Measurements from ENCODE around the gene PTPRK.

Gene PTPRK

DNA sequence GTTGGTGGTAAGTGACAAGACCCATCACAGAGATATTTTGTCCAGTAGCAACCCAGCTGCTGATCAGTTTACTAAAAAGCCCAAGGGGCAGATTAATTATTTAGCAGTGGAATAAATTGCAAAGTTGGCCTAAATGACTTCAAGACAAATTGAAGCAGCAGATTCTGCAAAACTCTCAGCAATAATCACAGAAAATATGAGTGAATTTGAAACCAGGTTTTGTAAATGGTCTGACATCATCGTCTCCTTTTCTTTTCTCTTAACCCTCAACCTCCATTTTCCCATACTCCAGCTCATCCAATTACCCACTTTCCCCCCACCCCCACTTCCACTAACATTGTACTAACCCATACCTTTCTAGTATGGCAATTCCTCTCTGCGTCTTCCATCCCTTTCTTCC lies 11.3 kb upstream of the PTPRK start:
- H3K36me3 ChIP-seq (ENCODE audit: control insufficient read depth, insufficient read depth, low read length), result no peaks in the 10 kb centered on the region
- no peak overlapping the region for H3K4me3 ChIP-seq (replicated peaks; ENCODE audit: low read depth, low read length)
- TF ChIP-seq, protein P1, sequence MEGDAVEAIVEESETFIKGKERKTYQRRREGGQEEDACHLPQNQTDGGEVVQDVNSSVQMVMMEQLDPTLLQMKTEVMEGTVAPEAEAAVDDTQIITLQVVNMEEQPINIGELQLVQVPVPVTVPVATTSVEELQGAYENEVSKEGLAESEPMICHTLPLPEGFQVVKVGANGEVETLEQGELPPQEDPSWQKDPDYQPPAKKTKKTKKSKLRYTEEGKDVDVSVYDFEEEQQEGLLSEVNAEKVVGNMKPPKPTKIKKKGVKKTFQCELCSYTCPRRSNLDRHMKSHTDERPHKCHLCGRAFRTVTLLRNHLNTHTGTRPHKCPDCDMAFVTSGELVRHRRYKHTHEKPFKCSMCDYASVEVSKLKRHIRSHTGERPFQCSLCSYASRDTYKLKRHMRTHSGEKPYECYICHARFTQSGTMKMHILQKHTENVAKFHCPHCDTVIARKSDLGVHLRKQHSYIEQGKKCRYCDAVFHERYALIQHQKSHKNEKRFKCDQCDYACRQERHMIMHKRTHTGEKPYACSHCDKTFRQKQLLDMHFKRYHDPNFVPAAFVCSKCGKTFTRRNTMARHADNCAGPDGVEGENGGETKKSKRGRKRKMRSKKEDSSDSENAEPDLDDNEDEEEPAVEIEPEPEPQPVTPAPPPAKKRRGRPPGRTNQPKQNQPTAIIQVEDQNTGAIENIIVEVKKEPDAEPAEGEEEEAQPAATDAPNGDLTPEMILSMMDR (IDR thresholded peaks at IDR 0.05; ENCODE audit: insufficient read depth, low read length, poor library complexity, severe bottlenecking), result no peak
- no peak for DNase-seq (ENCODE audit: extremely low read depth, insufficient read length)
- H3K27me3 ChIP-seq (replicated peaks; ENCODE audit: control insufficient read depth, insufficient read depth, low read length), result no peaks in the 10 kb centered on the region; the same call in 1 of the 2 replicates

- TF ChIP-seq, protein P1 (IDR thresholded peaks at IDR 0.05; ENCODE audit: insufficient read depth, low read length, poor library complexity, severe bottlenecking), result no peak
- no peaks in the 10 kb centered on the region for H3K36me3 ChIP-seq (ENCODE audit: control insufficient read depth, insufficient read depth, low read length)
- H3K4me3 ChIP-seq (replicated peaks; ENCODE audit: low read depth, low read length), result no peak overlapping the region
- DNase-seq (ENCODE audit: extremely low read depth, insufficient read length), result no peak
- no peaks in the 10 kb centered on the region; the same call in 1 of the 2 replicates for H3K27me3 ChIP-seq (replicated peaks; ENCODE audit: control insufficient read depth, insufficient read depth, low read length)
These were observed 7.8 kb upstream of the PTPRK start for GRCh38 chr6:128528241-128528640.

GRCh38 chr6:128527375-128527774 lies 7.0 kb upstream of the PTPRK start:
- Histone ChIP-seq H3K4me3 (replicated peaks; ENCODE audit: low read depth, low read length) (no peak overlapping the region), H3K36me3 (ENCODE audit: control insufficient read depth, insufficient read depth, low read length) (no peaks in the 10 kb centered on the region), H3K27me3 (replicated peaks; ENCODE audit: control insufficient read depth, insufficient read depth, low read length) (no peaks in the 10 kb centered on the region; the same call in 1 of the 2 replicates)
- DNase-seq (ENCODE audit: extremely low read depth, insufficient read length), result no peak
- TF ChIP-seq, protein P1 (IDR thresholded peaks at IDR 0.05; ENCODE audit: insufficient read depth, low read length, poor library complexity, severe bottlenecking), result no peak

DNA sequence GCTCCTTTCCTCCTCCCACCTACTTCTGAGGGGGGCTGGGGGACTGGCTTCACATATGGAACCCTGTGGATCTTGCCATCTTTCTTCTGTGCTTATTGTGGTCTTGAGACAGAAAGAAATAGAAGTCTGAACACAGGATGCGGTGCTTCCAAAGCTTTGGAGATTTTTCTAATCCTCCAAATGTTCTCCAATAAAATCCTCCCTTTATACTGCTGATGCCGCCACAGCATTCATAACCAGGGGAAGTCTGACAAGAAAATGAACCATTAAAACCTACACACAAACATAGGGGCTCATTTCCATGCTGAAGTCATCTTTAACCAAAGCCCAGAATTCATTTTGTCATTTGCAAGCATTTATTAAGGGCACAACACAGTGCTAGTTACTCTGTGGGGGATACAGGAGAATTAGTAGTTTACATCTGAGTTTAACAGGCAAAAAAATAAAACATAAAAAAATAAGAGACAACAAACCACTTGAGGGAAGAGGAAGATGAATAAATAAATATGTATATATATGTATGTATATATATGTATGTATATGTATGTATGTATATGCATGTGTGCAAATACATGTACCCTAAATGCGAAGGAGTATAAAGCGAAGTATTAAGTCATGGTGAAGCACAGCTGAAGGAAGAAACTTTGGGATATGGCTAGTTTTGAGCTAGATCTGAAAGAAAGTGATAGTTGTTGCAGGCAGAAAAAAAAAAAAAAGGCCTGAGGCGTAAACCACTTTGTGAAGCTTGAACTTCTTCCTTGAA lies 5.9 kb upstream of the PTPRK start:
- H3K27me3 ChIP-seq (replicated peaks; ENCODE audit: control insufficient read depth, insufficient read depth, low read length), result no peaks in the 10 kb centered on the region
- no peaks in the 10 kb centered on the region for H3K36me3 ChIP-seq (ENCODE audit: control insufficient read depth, insufficient read depth, low read length)
- TF ChIP-seq, protein P1 (IDR thresholded peaks at IDR 0.05; ENCODE audit: insufficient read depth, low read length, poor library complexity, severe bottlenecking), result no peak
- no peak for DNase-seq (ENCODE audit: extremely low read depth, insufficient read length)
- H3K4me3 ChIP-seq (replicated peaks; ENCODE audit: low read depth, low read length), result no peak overlapping the region

- H3K36me3 ChIP-seq (ENCODE audit: control insufficient read depth, insufficient read depth, low read length), result no peaks in the 10 kb centered on the region
- no peak overlapping the region for H3K4me3 ChIP-seq (replicated peaks; ENCODE audit: low read depth, low read length)
- TF ChIP-seq, protein P1 (IDR thresholded peaks at IDR 0.05; ENCODE audit: insufficient read depth, low read length, poor library complexity, severe bottlenecking), result no peak
- no peak for DNase-seq (ENCODE audit: extremely low read depth, insufficient read length)
- no peaks in the 10 kb centered on the region for H3K27me3 ChIP-seq (replicated peaks; ENCODE audit: control insufficient read depth, insufficient read depth, low read length)
These were observed 5.0 kb upstream of the PTPRK start for GRCh38 chr6:128525406-128525805.
